HepG2 (cell line): ENCODE data around the gene GPC6. TPM values are rescaled to one million over a fixed set of nuclear protein-coding genes. Genes with fewer than 3 reads are reported as not detected.

Experiments used
- ATAC-seq: fragments of 200-7000 bp; cut with Tn5 transposase; 3 replicates; pipeline ENCODE4 v1.9.1; 2020; ENCODE audit warnings: mild to moderate bottlenecking, moderate library complexity
- BruUV-seq: library from RNA; stranded (reverse); fragments of 400-500 nt; replicated peaks from 2 replicates; lab custom pipeline; 2021; lab: Mats Ljungman, UMichigan
- CTCF ChIA-PET: fragments of 300-600 bp; formaldehyde crosslinking; extraction: SDS; loops from one replicate; lab custom pipeline; 2021; ENCODE audit warnings: low total read pairs, inconsistent platforms, low intra/inter-chr PET ratio; lab: Yijun Ruan, JAX
- POLR2A ChIA-PET: fragments of 350-600 bp; sonication (Branson Sonifier 250); formaldehyde crosslinking; loops from one replicate; lab custom pipeline; 2020; ENCODE audit warnings: antibody characterized with exemption, inconsistent platforms; lab: Yijun Ruan, JAX
- DNase-seq: peaks from one replicate; pipeline ENCODE4 v3.0.0-alpha.2; 2015; ENCODE audit warnings: low spot score
- FAIRE-seq: peaks from 3 replicates; lab custom pipeline; 2011; peaks lifted over from hg19 to GRCh38; lab: Jason Lieb, UNC
- H2AFZ ChIP-seq: one replicate; pipeline ENCODE4 v1.6.1; 2011; ENCODE audit warnings: low read length, inconsistent platforms
- H3K27ac ChIP-seq: fragments of 300-600 bp; 3 replicates; pipeline ENCODE4 v1.8.0; 2011; ENCODE audit warnings: mixed run types, mild to moderate bottlenecking, mixed read lengths, low read length, inconsistent platforms; ENCODE audit not compliant: insufficient read depth; ENCODE audit errors: extremely low read length
- H3K27me3 ChIP-seq, 2 experiments: fragments of 200-600 bp in 1 of 2; 2 replicates in 1 of 2; 3 replicates in 1 of 2; pipeline versions ENCODE4 v1.6.0 to v1.8.0; 2011; ENCODE audit warnings: low read length in 2 of 2, mild to moderate bottlenecking in 2 of 2, moderate library complexity in 2 of 2, inconsistent platforms in 1 of 2; ENCODE audit not compliant: insufficient read depth in 2 of 2, control insufficient read depth in 1 of 2
- H3K36me3 ChIP-seq, 2 experiments: fragments of 200-600 bp in 1 of 2; replicated peaks in 1 of 2; 2 replicates in 1 of 2; 3 replicates in 1 of 2; pipeline versions ENCODE4 v1.5.1 to v1.8.0; 2011; ENCODE audit warnings: low read length in 2 of 2, inconsistent platforms in 1 of 2; ENCODE audit not compliant: insufficient read depth in 2 of 2, control insufficient read depth in 1 of 2
- H3K4me1 ChIP-seq: 2 replicates; pipeline ENCODE4 v1.5.1; 2012; ENCODE audit warnings: low read length, inconsistent platforms; ENCODE audit not compliant: insufficient read depth
- H3K4me2 ChIP-seq: 2 replicates; pipeline ENCODE4 v1.6.0; 2011; ENCODE audit warnings: low read depth, low read length, inconsistent platforms
- H3K4me3 ChIP-seq, 3 experiments: fragments of 200-600 bp in 1 of 3; sonication (generic), shearing (Covaris generic) in 1 of 3; replicated peaks in 1 of 3; 2 replicates each; pipeline ENCODE4 v1.5.1; 2011 to 2016; ENCODE audit warnings: low read length in 3 of 3, inconsistent platforms in 2 of 3, low read depth in 2 of 3, mild to moderate bottlenecking in 2 of 3, control low read depth in 1 of 3, mixed read lengths in 1 of 3; ENCODE audit not compliant: insufficient read depth in 1 of 3
- H3K79me2 ChIP-seq: one replicate; pipeline ENCODE4 v1.6.1; 2011; ENCODE audit warnings: low read length, inconsistent platforms; ENCODE audit not compliant: insufficient read depth
- H3K9ac ChIP-seq: 2 replicates; pipeline ENCODE4 v1.6.0; 2011; ENCODE audit warnings: mild to moderate bottlenecking, low read depth, low read length, inconsistent platforms; ENCODE audit not compliant: insufficient read depth
- H3K9me3 ChIP-seq: 2 replicates; pipeline ENCODE4 v1.5.1; 2012; ENCODE audit warnings: mild to moderate bottlenecking, low read length
- H4K20me1 ChIP-seq: 2 replicates; pipeline ENCODE4 v1.6.0; 2011; ENCODE audit warnings: inconsistent platforms, mild to moderate bottlenecking, low read length, moderate library complexity; ENCODE audit not compliant: insufficient read depth
- CENPT ChIP-seq: sonication (generic); formaldehyde crosslinking; IDR thresholded peaks from 2 replicates; pipeline ENCODE4 v1.8.0; 2022; ENCODE audit warnings: low read depth, mild to moderate bottlenecking, moderate library complexity, missing genetic modification reagents
- GABPB1 ChIP-seq: IDR thresholded peaks from 2 replicates; pipeline ENCODE4 v1.6.1; 2016; ENCODE audit warnings: mild to moderate bottlenecking, missing genetic modification reagents, moderate library complexity, missing compliant biosample characterization
- MTF2 ChIP-seq: sonication (generic); formaldehyde crosslinking; IDR thresholded peaks from 2 replicates; pipeline ENCODE4 v1.5.0; 2020; ENCODE audit warnings: missing genetic modification reagents, borderline replicate concordance
- SNAPC2 ChIP-seq: sonication (generic); formaldehyde crosslinking; IDR thresholded peaks from 2 replicates; pipeline ENCODE4 v1.8.1; 2022; ENCODE audit warnings: mild to moderate bottlenecking, missing genetic modification reagents
- TBX2 ChIP-seq: sonication (generic); formaldehyde crosslinking; IDR thresholded peaks from 2 replicates; pipeline ENCODE4 v1.5.0; 2020; ENCODE audit warnings: missing genetic modification reagents, mild to moderate bottlenecking, borderline replicate concordance
- TSC22D2 ChIP-seq: sonication (generic); formaldehyde crosslinking; IDR thresholded peaks from 2 replicates; pipeline ENCODE4 v1.5.1; 2020; ENCODE audit warnings: missing genetic modification reagents, mild to moderate bottlenecking, borderline replicate concordance
- ZFP37 ChIP-seq: sonication (generic); formaldehyde crosslinking; IDR thresholded peaks from 2 replicates; pipeline ENCODE4 v1.4.0; 2020; ENCODE audit warnings: missing genetic modification reagents, borderline replicate concordance
- ZMYM4 ChIP-seq: sonication (generic); formaldehyde crosslinking; IDR thresholded peaks from 2 replicates; pipeline ENCODE4 v1.8.1; 2023; ENCODE audit warnings: mild to moderate bottlenecking, missing genetic modification reagents
- ZNF101 ChIP-seq: sonication (generic); formaldehyde crosslinking; IDR thresholded peaks from 2 replicates; pipeline ENCODE4 v1.4.0; 2020; ENCODE audit warnings: mild to moderate bottlenecking, low read depth, missing genetic modification reagents, borderline replicate concordance
- ZNF788 ChIP-seq: sonication (generic); formaldehyde crosslinking; IDR thresholded peaks from 2 replicates; pipeline ENCODE4 v1.5.0; 2020; ENCODE audit warnings: mild to moderate bottlenecking, missing genetic modification reagents, borderline replicate concordance
- WGBS: methylation state at CpG from one replicate; pipeline ENCODE4 v1.1.6; 2017; ENCODE audit warnings: low lambda C conversion rate; 5-methylcytosine and 5-hydroxymethylcytosine counted together
- in situ Hi-C: cut with HindIII; loops from 2 replicates; pipeline ENCODE4 v1.10.0; 2017; ENCODE audit warnings: low pct_unique_long_range_greater_than_20kb; ENCODE audit not compliant: extremely low pct_ligation_motif_present
- intact Hi-C: fragments of 100-400 bp; cut with micrococcal nuclease; formaldehyde crosslinking; loops from one replicate; pipeline ENCODE4 v1.10.0; 2022; ENCODE audit not compliant: unreplicated experiment
- polyA plus RNA-seq, 8 experiments: library from polyadenylated mRNA; depleted of rRNA in 3 of 8; stranded (reverse) in 7 of 8; unstranded in 1 of 8; fragments of >200 nt; fragmentation: Illumina TruSeq in 4 of 8; extraction: Trizol in 4 of 8; gene quantifications; 2 replicates each; pipeline versions ENCODE4 v1.2.1 to v1.2.3, GENCODE V29; 2011 to 2016; ENCODE audit warnings: low read depth in 4 of 8, missing spikeins in 1 of 8, mixed read lengths in 1 of 8; ENCODE audit not compliant: insufficient read depth in 1 of 8
- total RNA-seq, 5 experiments: library from RNA; depleted of rRNA; stranded (reverse); fragments of >200 nt; fragmentation: Illumina TruSeq; extraction: Trizol; gene quantifications; 2 replicates each; pipeline ENCODE4 v1.2.3, GENCODE V29; 2016; ENCODE audit warnings: low read depth in 1 of 5
- TF ChIP-seq, protein P1 (sequence below): sonication (generic); formaldehyde crosslinking; IDR thresholded peaks from 2 replicates; pipeline ENCODE4 v1.5.1; 2020; ENCODE audit warnings: missing genetic modification reagents, mild to moderate bottlenecking, borderline replicate concordance
- TF ChIP-seq, protein P2 (sequence below): fragments of 450-650 bp; IDR thresholded peaks from 2 replicates; pipeline ENCODE4 v1.6.1; 2017

GPC6 gene
- total and polyA plus RNA-seq, 2 of the 13 experiments (the other 11 are each of a cell fraction or from before 2014, with no cell fraction given): 24.5 to 33.9 TPM

DNA sequence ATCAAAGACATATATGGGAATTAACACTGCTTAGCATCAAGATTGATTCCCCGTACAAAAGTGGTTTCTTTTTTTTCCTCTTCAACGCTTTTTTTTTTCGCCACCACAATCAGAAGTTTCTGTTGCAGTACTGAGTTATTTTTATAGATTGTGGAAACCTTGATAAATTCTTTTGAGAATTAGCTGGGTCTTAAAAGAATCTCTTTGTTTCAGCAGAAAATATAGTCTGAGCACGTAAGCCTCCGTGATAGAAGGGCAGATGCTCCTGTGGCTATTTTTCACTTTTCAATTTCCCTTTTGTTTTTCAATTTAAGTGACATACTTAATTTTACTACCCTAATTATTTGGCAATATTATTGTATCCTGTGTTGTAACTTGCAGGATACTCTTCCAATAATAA, 721.0 kb downstream of the GPC6 start:
- no peak for ATAC-seq
- no peak overlapping the region for H3K27ac ChIP-seq
- no peaks in the 10 kb centered on the region for H3K36me3 ChIP-seq
- 98% methylated on average over 5 of the region's 5 CpGs for WGBS
- no peak overlapping the region for H3K4me2 ChIP-seq
- in situ Hi-C loops: no loop called here
- no peak overlapping the region for H2AFZ ChIP-seq
- TF ChIP-seq ZMYM4 (CRISPR knock-in tag) (no peak), CENPT (CRISPR knock-in tag) (no peak), ZFP37 (CRISPR knock-in tag) (no peak), ZNF101 (CRISPR knock-in tag) (no peak)
- H3K9me3 ChIP-seq: no peaks in the 10 kb centered on the region
- no peaks in the 10 kb centered on the region for H4K20me1 ChIP-seq
- H3K27me3 ChIP-seq: no peaks in the 10 kb centered on the region; a peak in 1 of 5 replicates
- no peak for DNase-seq
- no peaks in the 10 kb centered on the region for H3K79me2 ChIP-seq
- no peaks in the 10 kb centered on the region for H3K4me1 ChIP-seq
- POLR2A ChIA-PET: no interaction called here
- CTCF ChIA-PET: no interaction called here
- no peak overlapping the region for H3K4me3 ChIP-seq
- intact Hi-C loops: no loop called here
- H3K9ac ChIP-seq: no peak overlapping the region
- BruUV-seq: no TSS peak
- FAIRE-seq: no peak

DNA sequence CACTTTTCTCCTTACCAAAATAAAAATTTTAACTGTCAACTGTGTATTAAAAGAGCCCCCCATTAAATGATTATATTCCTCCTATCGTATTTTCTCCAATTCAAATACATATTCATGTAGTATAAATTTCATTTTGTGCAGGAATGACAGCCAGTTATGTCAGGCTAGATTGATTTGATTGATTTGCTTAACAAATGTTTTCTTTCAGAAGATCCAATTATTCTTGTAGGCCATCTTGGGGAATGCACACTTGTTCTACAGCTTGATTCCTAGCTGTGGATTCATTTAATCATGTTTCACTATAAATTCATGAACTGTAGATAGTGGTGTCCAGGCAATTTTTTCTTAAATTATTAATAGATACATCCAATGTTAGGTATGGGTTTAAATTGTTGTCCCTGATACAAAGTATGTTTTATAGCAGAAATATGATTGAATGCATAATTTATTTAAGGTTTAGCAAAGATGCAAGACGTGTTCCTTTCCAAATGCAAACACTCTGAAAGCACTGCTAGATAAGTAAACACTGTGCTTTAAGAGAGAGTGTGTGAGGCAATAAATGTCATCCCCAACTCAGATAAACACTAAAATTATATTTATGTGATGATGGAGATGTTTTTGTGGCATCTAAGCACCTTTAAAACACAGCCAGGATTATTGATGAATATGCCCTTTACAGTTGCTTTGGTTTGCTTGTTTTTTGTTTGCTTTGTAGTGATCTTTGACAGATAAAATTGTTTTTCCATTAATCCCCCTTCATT, 721.7 kb downstream of the GPC6 start:
- CTCF ChIA-PET: no interaction called here
- intact Hi-C loops: no loop called here
- no peaks in the 10 kb centered on the region for H4K20me1 ChIP-seq
- no peak overlapping the region for H3K4me2 ChIP-seq
- FAIRE-seq: no peak
- H3K27me3 ChIP-seq: no peaks in the 10 kb centered on the region; a peak in 1 of 5 replicates
- no peak overlapping the region for H3K9ac ChIP-seq
- H3K9me3 ChIP-seq: no peaks in the 10 kb centered on the region
- H2AFZ ChIP-seq: no peak overlapping the region
- POLR2A ChIA-PET: no interaction called here
- in situ Hi-C loops: no loop called here
- no peak overlapping the region for H3K4me3 ChIP-seq
- BruUV-seq: no TSS peak
- no peak for DNase-seq
- H3K36me3 ChIP-seq: no peaks in the 10 kb centered on the region
- H3K79me2 ChIP-seq: no peaks in the 10 kb centered on the region
- no peak for ATAC-seq
- WGBS: 86% methylated on average over 2 of the region's 2 CpGs
- no peaks in the 10 kb centered on the region for H3K4me1 ChIP-seq
- H3K27ac ChIP-seq: no peak overlapping the region
- no peak for TF ChIP-seq MTF2 (CRISPR knock-in tag)
- no peak for TF ChIP-seq TBX2 (CRISPR knock-in tag)
- TF ChIP-seq ZNF101 (CRISPR knock-in tag): no peak
- no peak for TF ChIP-seq TSC22D2 (CRISPR knock-in tag)
- no peak for TF ChIP-seq GABPB1 (CRISPR knock-in tag)
- no peak for TF ChIP-seq ZNF788 (CRISPR knock-in tag)
- TF ChIP-seq, protein P1, sequence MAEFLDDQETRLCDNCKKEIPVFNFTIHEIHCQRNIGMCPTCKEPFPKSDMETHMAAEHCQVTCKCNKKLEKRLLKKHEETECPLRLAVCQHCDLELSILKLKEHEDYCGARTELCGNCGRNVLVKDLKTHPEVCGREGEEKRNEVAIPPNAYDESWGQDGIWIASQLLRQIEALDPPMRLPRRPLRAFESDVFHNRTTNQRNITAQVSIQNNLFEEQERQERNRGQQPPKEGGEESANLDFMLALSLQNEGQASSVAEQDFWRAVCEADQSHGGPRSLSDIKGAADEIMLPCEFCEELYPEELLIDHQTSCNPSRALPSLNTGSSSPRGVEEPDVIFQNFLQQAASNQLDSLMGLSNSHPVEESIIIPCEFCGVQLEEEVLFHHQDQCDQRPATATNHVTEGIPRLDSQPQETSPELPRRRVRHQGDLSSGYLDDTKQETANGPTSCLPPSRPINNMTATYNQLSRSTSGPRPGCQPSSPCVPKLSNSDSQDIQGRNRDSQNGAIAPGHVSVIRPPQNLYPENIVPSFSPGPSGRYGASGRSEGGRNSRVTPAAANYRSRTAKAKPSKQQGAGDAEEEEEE: no peak
- TF ChIP-seq SNAPC2: no peak
- TF ChIP-seq, protein P2, sequence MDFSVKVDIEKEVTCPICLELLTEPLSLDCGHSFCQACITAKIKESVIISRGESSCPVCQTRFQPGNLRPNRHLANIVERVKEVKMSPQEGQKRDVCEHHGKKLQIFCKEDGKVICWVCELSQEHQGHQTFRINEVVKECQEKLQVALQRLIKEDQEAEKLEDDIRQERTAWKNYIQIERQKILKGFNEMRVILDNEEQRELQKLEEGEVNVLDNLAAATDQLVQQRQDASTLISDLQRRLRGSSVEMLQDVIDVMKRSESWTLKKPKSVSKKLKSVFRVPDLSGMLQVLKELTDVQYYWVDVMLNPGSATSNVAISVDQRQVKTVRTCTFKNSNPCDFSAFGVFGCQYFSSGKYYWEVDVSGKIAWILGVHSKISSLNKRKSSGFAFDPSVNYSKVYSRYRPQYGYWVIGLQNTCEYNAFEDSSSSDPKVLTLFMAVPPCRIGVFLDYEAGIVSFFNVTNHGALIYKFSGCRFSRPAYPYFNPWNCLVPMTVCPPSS: no peak
